Mammary epithelial cell (primary cell): ENCODE data around the gene HID1.

Experiments
- EZH2 ChIP-seq: IDR thresholded peaks from 2 replicates; pipeline ENCODE4 v1.6.1; 2012; ENCODE audit warnings: low read length, inconsistent platforms, borderline replicate concordance
- TF ChIP-seq, protein P1 (sequence below), 2 donors: IDR thresholded peaks in 1 of 2; conservative IDR thresholded peaks in 1 of 2; 2 replicates each; pipeline ENCODE4 v1.5.1; 2011 to 2012; ENCODE audit warnings: inconsistent platforms in 2 of 2, low read length in 2 of 2, mild to moderate bottlenecking in 2 of 2, control low read depth in 1 of 2, low read depth in 1 of 2; ENCODE audit not compliant: insufficient read depth in 1 of 2; ENCODE audit errors: extremely low read depth in 1 of 2

- TF ChIP-seq, protein P1, sequence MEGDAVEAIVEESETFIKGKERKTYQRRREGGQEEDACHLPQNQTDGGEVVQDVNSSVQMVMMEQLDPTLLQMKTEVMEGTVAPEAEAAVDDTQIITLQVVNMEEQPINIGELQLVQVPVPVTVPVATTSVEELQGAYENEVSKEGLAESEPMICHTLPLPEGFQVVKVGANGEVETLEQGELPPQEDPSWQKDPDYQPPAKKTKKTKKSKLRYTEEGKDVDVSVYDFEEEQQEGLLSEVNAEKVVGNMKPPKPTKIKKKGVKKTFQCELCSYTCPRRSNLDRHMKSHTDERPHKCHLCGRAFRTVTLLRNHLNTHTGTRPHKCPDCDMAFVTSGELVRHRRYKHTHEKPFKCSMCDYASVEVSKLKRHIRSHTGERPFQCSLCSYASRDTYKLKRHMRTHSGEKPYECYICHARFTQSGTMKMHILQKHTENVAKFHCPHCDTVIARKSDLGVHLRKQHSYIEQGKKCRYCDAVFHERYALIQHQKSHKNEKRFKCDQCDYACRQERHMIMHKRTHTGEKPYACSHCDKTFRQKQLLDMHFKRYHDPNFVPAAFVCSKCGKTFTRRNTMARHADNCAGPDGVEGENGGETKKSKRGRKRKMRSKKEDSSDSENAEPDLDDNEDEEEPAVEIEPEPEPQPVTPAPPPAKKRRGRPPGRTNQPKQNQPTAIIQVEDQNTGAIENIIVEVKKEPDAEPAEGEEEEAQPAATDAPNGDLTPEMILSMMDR (conservative IDR thresholded peaks at IDR 0.05 in 1 of 2, IDR thresholded peaks at IDR 0.05 in 1 of 2; ENCODE audit: extremely low read depth in 1 of 2, insufficient read depth in 1 of 2, low read depth in 1 of 2, low read length in 2 of 2): no peak
- TF ChIP-seq EZH2: no peak
These were observed 23.0 kb downstream of the HID1 start for GRCh38 chr17:74949455-74950115.
